Femur (tissue), 1 donor: ENCODE results near the gene IFNA2.
A peak's percentile ranks its signal among the peaks of the same experiment; 100 is the strongest.
"Not testable (repeated sequence)": the region's sequence is repeated elsewhere in the genome, so short reads cannot be mapped to it uniquely, and the experiment has no call there.

ENCODE experiments used
- DNase-seq: peaks from one replicate; pipeline ENCODE4 v3.0.0-alpha.2; 2017

IFNA2 gene

GRCh38 chr9:21381448-21382339, 3.5 kb downstream of the IFNA2 start:
- peak; percentile 28 for DNase-seq

- not testable (repeated sequence) for DNase-seq
Observed at GRCh38 chr9:21371467-21371866, 13.7 kb downstream of the IFNA2 start.

- no peak for DNase-seq
Observed at GRCh38 chr9:21367957-21368356, 17.2 kb downstream of the IFNA2 start, which contains the start of gene IFNA13. Gene IFNA13, minus strand, starts transcription at chr9:21368057. Its CDS starts 47 bp downstream, at chr9:21368010.

GRCh38 chr9:21367169-21367568, 18.0 kb downstream of the IFNA2 start:
- not testable (repeated sequence) for DNase-seq

- DNase-seq = no peak
Observed at GRCh38 chr9:21362287-21362686, 22.9 kb downstream of the IFNA2 start.

- no peak for DNase-seq
Observed at GRCh38 chr9:21357479-21358460, 27.4 kb downstream of the IFNA2 start.

GRCh38 chr9:21350787-21351186, 34.4 kb downstream of the IFNA2 start, which contains the start of gene IFNA6:
Gene IFNA6, minus strand, starts transcription at chr9:21350887. Its CDS starts 0 bp downstream, at chr9:21350887.
- no peak for DNase-seq

GRCh38 chr9:21348430-21348970, 36.7 kb downstream of the IFNA2 start:
- DNase-seq = no peak

GRCh38 chr9:21340735-21341134, 44.5 kb downstream of the IFNA2 start:
- no peak for DNase-seq

- DNase-seq = no peak
Observed at GRCh38 chr9:21336457-21336856, 48.7 kb downstream of the IFNA2 start.

- DNase-seq = peak; percentile 96
Observed at GRCh38 chr9:21334701-21335632, 50.2 kb downstream of the IFNA2 start, which contains the start of gene KLHL9. Gene KLHL9, minus strand, starts transcription at chr9:21335404. Its CDS starts 545 bp downstream, at chr9:21334859.
